Tibial nerve (tissue), 4 donors: Measurements from ENCODE around the gene RYR3.

Experiments
- CTCF ChIP-seq, 5 experiments: fragments of 200-600 bp in 3 of 5; fragments of 450-650 bp in 2 of 5; sonication (generic) in 3 of 5; IDR thresholded peaks; one replicate each; pipeline ENCODE4 v1.5.1; 2016 to 2019; ENCODE audit warnings: antibody characterized with exemption in 5 of 5, mild to moderate bottlenecking in 3 of 5, moderate library complexity in 2 of 5
- EP300 ChIP-seq, 2 donors: sonication (generic); formaldehyde crosslinking; IDR thresholded peaks; one replicate each; pipeline ENCODE4 v1.6.1; 2017; ENCODE audit warnings: antibody characterized with exemption in 2 of 2, mild to moderate bottlenecking in 1 of 2
- POLR2A ChIP-seq, 2 donors: fragments of 450-650 bp; IDR thresholded peaks; one replicate each; pipeline ENCODE4 v1.6.1; 2017; ENCODE audit warnings: antibody characterized with exemption in 2 of 2, mild to moderate bottlenecking in 2 of 2, moderate library complexity in 2 of 2

GRCh38 chr15:33430577-33430976 is 119.8 kb downstream of the RYR3 start:
- no peak for TF ChIP-seq CTCF (IDR thresholded peaks at IDR 0.05)
- TF ChIP-seq POLR2A (IDR thresholded peaks at IDR 0.05), result no peak
- TF ChIP-seq EP300 (IDR thresholded peaks at IDR 0.05), result no peak
